GM23338 (cell line): Measurements from ENCODE around the gene GGPS1. TPM values are rescaled to one million over a fixed set of nuclear protein-coding genes. Genes with fewer than 3 reads are reported as not detected.

Experiments
- ATAC-seq: fragments of 200-7000 bp; cut with Tn5 transposase; 3 replicates; pipeline ENCODE4 v1.9.1; 2020
- DNase-seq: peaks from one replicate; pipeline ENCODE4 v3.0.0-alpha.2; 2015; ENCODE audit warnings: low spot score
- H2AFZ ChIP-seq: fragments of 200-600 bp; sonication (generic); 2 replicates; pipeline ENCODE4 v1.8.0; 2016; ENCODE audit warnings: antibody characterized with exemption, mild to moderate bottlenecking, moderate library complexity
- H3F3A ChIP-seq: fragments of 200-600 bp; sonication (generic); replicated peaks from 2 replicates; pipeline ENCODE4 v1.8.0; 2017; ENCODE audit warnings: antibody characterized with exemption, mixed run types, low read depth
- H3K27ac ChIP-seq: fragments of 200-600 bp; sonication (generic); 2 replicates; pipeline ENCODE4 v1.6.1; 2016; ENCODE audit warnings: low read depth
- H3K27me3 ChIP-seq: fragments of 200-600 bp; sonication (generic); 2 replicates; pipeline ENCODE4 v1.8.0; 2016; ENCODE audit warnings: mild to moderate bottlenecking, mixed run types, moderate library complexity; ENCODE audit not compliant: insufficient read depth
- H3K36me3 ChIP-seq: fragments of 200-600 bp; sonication (generic); 2 replicates; pipeline ENCODE4 v1.8.0; 2016; ENCODE audit warnings: mild to moderate bottlenecking; ENCODE audit not compliant: insufficient read depth
- H3K4me1 ChIP-seq: fragments of 200-600 bp; sonication (generic); 2 replicates; pipeline ENCODE4 v1.8.0; 2016; ENCODE audit warnings: mild to moderate bottlenecking, moderate library complexity; ENCODE audit not compliant: insufficient read depth
- H3K4me2 ChIP-seq: fragments of 200-600 bp; sonication (generic); 2 replicates; pipeline ENCODE4 v1.7.1; 2017; ENCODE audit warnings: mixed run types
- H3K4me3 ChIP-seq: fragments of 200-600 bp; sonication (generic); 2 replicates; pipeline ENCODE4 v1.6.1; 2016; ENCODE audit warnings: mixed run types
- H3K79me2 ChIP-seq: fragments of 200-600 bp; sonication (generic); replicated peaks from 2 replicates; pipeline ENCODE4 v1.8.0; 2017; ENCODE audit warnings: mild to moderate bottlenecking; ENCODE audit not compliant: insufficient read depth
- H3K9me2 ChIP-seq: fragments of 200-600 bp; sonication (generic); 2 replicates; pipeline ENCODE4 v1.8.0; 2017; ENCODE audit not compliant: insufficient read depth
- H4K20me1 ChIP-seq: fragments of 200-600 bp; sonication (generic); replicated peaks from 2 replicates; pipeline ENCODE4 v1.8.0; 2017; ENCODE audit warnings: mild to moderate bottlenecking; ENCODE audit not compliant: insufficient read depth
- H3K27ac Mint-ChIP-seq: 2 replicates; pipeline ENCODE4 v1.8.0; 2020; ENCODE audit warnings: inconsistent platforms, mild to moderate bottlenecking, moderate library complexity, mixed read lengths
- H3K27me3 Mint-ChIP-seq: 3 replicates; pipeline ENCODE4 v1.8.0; 2022; ENCODE audit warnings: low read depth, mild to moderate bottlenecking, moderate library complexity, mixed read lengths, inconsistent platforms; ENCODE audit not compliant: insufficient read depth, poor library complexity
- H3K36me3 Mint-ChIP-seq: 3 replicates; pipeline ENCODE4 v1.8.0; 2021; ENCODE audit warnings: low read depth, mild to moderate bottlenecking, inconsistent platforms, moderate library complexity, mixed read lengths
- H3K4me1 Mint-ChIP-seq: 3 replicates; pipeline ENCODE4 v1.8.0; 2020; ENCODE audit warnings: mild to moderate bottlenecking, inconsistent platforms, mixed read lengths
- H3K4me3 Mint-ChIP-seq: 3 replicates; pipeline ENCODE4 v1.8.0; 2021; ENCODE audit warnings: moderate library complexity, mild to moderate bottlenecking, inconsistent platforms, mixed read lengths
- H3K9me3 Mint-ChIP-seq: 3 replicates; pipeline ENCODE4 v1.8.0; 2020; ENCODE audit warnings: moderate library complexity, mild to moderate bottlenecking, inconsistent platforms, mixed read lengths
- CREB1 ChIP-seq: fragments of 250-450 bp; sonication (Bioruptor Pico); IDR thresholded peaks from 2 replicates; pipeline ENCODE4 v1.5.0; 2020; ENCODE audit warnings: low read depth, mild to moderate bottlenecking, moderate library complexity
- CTCF ChIP-seq, 2 experiments: fragments of 200-600 bp in 1 of 2; sonication (generic) in 1 of 2; conservative IDR thresholded peaks; 2 replicates each; pipeline versions ENCODE4 v1.5.1 to v1.6.1; 2016 to 2017; ENCODE audit warnings: antibody characterized with exemption in 2 of 2, low read depth in 2 of 2, mild to moderate bottlenecking in 2 of 2, moderate library complexity in 1 of 2
- EZH2phosphoT487 ChIP-seq: fragments of 200-600 bp; sonication (generic); IDR thresholded peaks from one replicate; pipeline ENCODE4 v1.8.1; 2018; ENCODE audit warnings: antibody characterized with exemption; ENCODE audit not compliant: unreplicated experiment
- JUNB ChIP-seq: IDR thresholded peaks from one replicate; pipeline ENCODE4 v1.6.1; 2016; ENCODE audit warnings: antibody characterized with exemption; ENCODE audit not compliant: unreplicated experiment
- NANOG ChIP-seq: IDR thresholded peaks from 2 replicates; pipeline ENCODE4 v1.6.1; 2016; ENCODE audit warnings: antibody characterized with exemption, borderline replicate concordance
- STAT1 ChIP-seq: IDR thresholded peaks from one replicate; pipeline ENCODE4 v1.6.1; 2016; ENCODE audit warnings: antibody characterized with exemption; ENCODE audit not compliant: unreplicated experiment
- ZNF114 ChIP-seq: fragments of 250-450 bp; sonication (Bioruptor Pico); IDR thresholded peaks from 2 replicates; pipeline ENCODE4 v1.5.0; 2020; ENCODE audit warnings: mild to moderate bottlenecking, moderate library complexity
- ZNF331 ChIP-seq: fragments of 250-450 bp; sonication (Bioruptor Pico); IDR thresholded peaks from 2 replicates; pipeline ENCODE4 v1.5.0; 2020; ENCODE audit warnings: low read depth, mild to moderate bottlenecking, moderate library complexity
- ZNF462 ChIP-seq: fragments of 250-450 bp; sonication (Bioruptor Pico); IDR thresholded peaks from 2 replicates; pipeline ENCODE4 v1.5.0; 2020; ENCODE audit warnings: mild to moderate bottlenecking, moderate library complexity
- polyA plus RNA-seq: library from polyadenylated mRNA; unstranded; fragments of >200 nt; fragmentation: Nextera tagmentation; extraction: Ambion mirVana; gene quantifications from 2 replicates; pipeline ENCODE4 v1.2.1, GENCODE V29; 2016
- total RNA-seq: library from RNA; depleted of rRNA; stranded (reverse); fragments of >200 nt; shearing (Covaris generic); gene quantifications from 2 replicates; pipeline ENCODE4 v1.2.3, GENCODE V29; 2014
- TF ChIP-seq, protein P1 (sequence below): IDR thresholded peaks from one replicate; pipeline ENCODE4 v1.6.1; 2018; ENCODE audit warnings: antibody characterized with exemption; ENCODE audit not compliant: unreplicated experiment
- TF ChIP-seq, protein P2 (sequence below): IDR thresholded peaks from 2 replicates; pipeline ENCODE4 v1.6.1; 2016; ENCODE audit warnings: antibody characterized with exemption

The GGPS1 gene
- total and polyA plus RNA-seq, 2 experiments from 2014 or later: 33.9 to 56.8 TPM

DNA sequence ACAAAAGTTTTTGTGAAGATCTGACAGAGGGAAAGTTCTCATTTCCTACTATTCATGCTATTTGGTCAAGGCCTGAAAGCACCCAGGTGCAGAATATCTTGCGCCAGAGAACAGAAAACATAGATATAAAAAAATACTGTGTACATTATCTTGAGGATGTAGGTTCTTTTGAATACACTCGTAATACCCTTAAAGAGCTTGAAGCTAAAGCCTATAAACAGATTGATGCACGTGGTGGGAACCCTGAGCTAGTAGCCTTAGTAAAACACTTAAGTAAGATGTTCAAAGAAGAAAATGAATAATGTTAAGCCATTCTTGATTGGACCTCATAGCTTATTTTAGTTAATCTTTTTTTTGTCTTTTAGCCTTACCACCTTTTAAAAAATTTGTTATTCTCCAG is 14.1 kb downstream of the GGPS1 start (continued):
- TF ChIP-seq ZNF462 (CRISPR knock-in tag) (no peak), EZH2phosphoT487 (no peak), JUNB (no peak), STAT1 (no peak)
- TF ChIP-seq, protein P1, sequence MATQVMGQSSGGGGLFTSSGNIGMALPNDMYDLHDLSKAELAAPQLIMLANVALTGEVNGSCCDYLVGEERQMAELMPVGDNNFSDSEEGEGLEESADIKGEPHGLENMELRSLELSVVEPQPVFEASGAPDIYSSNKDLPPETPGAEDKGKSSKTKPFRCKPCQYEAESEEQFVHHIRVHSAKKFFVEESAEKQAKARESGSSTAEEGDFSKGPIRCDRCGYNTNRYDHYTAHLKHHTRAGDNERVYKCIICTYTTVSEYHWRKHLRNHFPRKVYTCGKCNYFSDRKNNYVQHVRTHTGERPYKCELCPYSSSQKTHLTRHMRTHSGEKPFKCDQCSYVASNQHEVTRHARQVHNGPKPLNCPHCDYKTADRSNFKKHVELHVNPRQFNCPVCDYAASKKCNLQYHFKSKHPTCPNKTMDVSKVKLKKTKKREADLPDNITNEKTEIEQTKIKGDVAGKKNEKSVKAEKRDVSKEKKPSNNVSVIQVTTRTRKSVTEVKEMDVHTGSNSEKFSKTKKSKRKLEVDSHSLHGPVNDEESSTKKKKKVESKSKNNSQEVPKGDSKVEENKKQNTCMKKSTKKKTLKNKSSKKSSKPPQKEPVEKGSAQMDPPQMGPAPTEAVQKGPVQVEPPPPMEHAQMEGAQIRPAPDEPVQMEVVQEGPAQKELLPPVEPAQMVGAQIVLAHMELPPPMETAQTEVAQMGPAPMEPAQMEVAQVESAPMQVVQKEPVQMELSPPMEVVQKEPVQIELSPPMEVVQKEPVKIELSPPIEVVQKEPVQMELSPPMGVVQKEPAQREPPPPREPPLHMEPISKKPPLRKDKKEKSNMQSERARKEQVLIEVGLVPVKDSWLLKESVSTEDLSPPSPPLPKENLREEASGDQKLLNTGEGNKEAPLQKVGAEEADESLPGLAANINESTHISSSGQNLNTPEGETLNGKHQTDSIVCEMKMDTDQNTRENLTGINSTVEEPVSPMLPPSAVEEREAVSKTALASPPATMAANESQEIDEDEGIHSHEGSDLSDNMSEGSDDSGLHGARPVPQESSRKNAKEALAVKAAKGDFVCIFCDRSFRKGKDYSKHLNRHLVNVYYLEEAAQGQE: no peak

GRCh38 chr1:235343726-235344125 is 15.4 kb downstream of the GGPS1 start:
- Mint-ChIP-seq H3K9me3 (peaks cover 4% of the 10 kb centered on the region; the same call in 1 of the 3 replicates), H3K36me3 (peaks cover 29% of the 10 kb centered on the region), H3K4me3 (no peak overlapping the region), H3K4me1 (no peaks in the 10 kb centered on the region), H3K27ac (no peak overlapping the region; the same call in 1 of the 2 replicates), H3K27me3 (peaks cover 2% of the 10 kb centered on the region)
- Histone ChIP-seq H3K79me2 (no peaks in the 10 kb centered on the region), H2AFZ (no peak overlapping the region), H3K27me3 (no peaks in the 10 kb centered on the region), H3K9me2 (no peaks in the 10 kb centered on the region), H3K4me2 (no peak overlapping the region), H3K36me3 (no peaks in the 10 kb centered on the region), H4K20me1 (no peaks in the 10 kb centered on the region; the same call in 1 of the 2 replicates), H3K27ac (no peak overlapping the region), H3K4me1 (no peaks in the 10 kb centered on the region), H3K4me3 (no peak overlapping the region), H3F3A (no peaks in the 10 kb centered on the region)
- DNase-seq: no peak
- no peak for ATAC-seq
- no peak for TF ChIP-seq STAT1
- no peak for TF ChIP-seq ZNF114 (CRISPR knock-in tag)
- TF ChIP-seq, protein P2, sequence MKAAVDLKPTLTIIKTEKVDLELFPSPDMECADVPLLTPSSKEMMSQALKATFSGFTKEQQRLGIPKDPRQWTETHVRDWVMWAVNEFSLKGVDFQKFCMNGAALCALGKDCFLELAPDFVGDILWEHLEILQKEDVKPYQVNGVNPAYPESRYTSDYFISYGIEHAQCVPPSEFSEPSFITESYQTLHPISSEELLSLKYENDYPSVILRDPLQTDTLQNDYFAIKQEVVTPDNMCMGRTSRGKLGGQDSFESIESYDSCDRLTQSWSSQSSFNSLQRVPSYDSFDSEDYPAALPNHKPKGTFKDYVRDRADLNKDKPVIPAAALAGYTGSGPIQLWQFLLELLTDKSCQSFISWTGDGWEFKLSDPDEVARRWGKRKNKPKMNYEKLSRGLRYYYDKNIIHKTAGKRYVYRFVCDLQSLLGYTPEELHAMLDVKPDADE: no peak
- TF ChIP-seq CTCF (conservative IDR thresholded peaks at IDR 0.05; ENCODE audit: low read depth in 2 of 2): no peak
- no peak for TF ChIP-seq ZNF331
- TF ChIP-seq NANOG: no peak
- no peak for TF ChIP-seq CREB1 (CRISPR knock-in tag)
